Neuron (in vitro differentiated cells): ENCODE data around the gene ZNF385A.
"Not testable (repeated sequence)": the region's sequence is repeated elsewhere in the genome, so short reads cannot be mapped to it uniquely, and the experiment has no call there.

Experiments
- H2AFZ ChIP-seq: one replicate; pipeline ENCODE4 v1.6.1; 2013; ENCODE audit warnings: low read depth, mild to moderate bottlenecking, inconsistent platforms, low read length, moderate library complexity
- H3K27me3 ChIP-seq: one replicate; pipeline ENCODE4 v1.6.1; 2013; ENCODE audit warnings: low read length; ENCODE audit not compliant: insufficient read depth
- H3K36me3 ChIP-seq: one replicate; pipeline ENCODE4 v1.6.1; 2013; ENCODE audit warnings: low read length; ENCODE audit not compliant: insufficient read depth
- H3K4me1 ChIP-seq: one replicate; pipeline ENCODE4 v1.6.1; 2013; ENCODE audit warnings: low read length; ENCODE audit not compliant: insufficient read depth
- H3K4me3 ChIP-seq: 2 replicates; pipeline ENCODE4 v1.5.1; 2013; ENCODE audit warnings: mild to moderate bottlenecking, low read length, moderate library complexity
- H3K9me3 ChIP-seq: one replicate; pipeline ENCODE4 v1.6.1; 2013; ENCODE audit warnings: low read length

ZNF385A gene

GRCh38 chr12:54358191-54358944, 26.2 kb downstream of the ZNF385A start:
- no peaks in the 10 kb centered on the region for H3K36me3 ChIP-seq
- peak overlapping the region; percentile 11 for H2AFZ ChIP-seq
- peaks cover 66% of the 10 kb centered on the region for H3K4me1 ChIP-seq
- H3K4me3 ChIP-seq: peak overlapping the region; percentile 64
- no peaks in the 10 kb centered on the region for H3K27me3 ChIP-seq
- H3K9me3 ChIP-seq: no peaks in the 10 kb centered on the region

DNA sequence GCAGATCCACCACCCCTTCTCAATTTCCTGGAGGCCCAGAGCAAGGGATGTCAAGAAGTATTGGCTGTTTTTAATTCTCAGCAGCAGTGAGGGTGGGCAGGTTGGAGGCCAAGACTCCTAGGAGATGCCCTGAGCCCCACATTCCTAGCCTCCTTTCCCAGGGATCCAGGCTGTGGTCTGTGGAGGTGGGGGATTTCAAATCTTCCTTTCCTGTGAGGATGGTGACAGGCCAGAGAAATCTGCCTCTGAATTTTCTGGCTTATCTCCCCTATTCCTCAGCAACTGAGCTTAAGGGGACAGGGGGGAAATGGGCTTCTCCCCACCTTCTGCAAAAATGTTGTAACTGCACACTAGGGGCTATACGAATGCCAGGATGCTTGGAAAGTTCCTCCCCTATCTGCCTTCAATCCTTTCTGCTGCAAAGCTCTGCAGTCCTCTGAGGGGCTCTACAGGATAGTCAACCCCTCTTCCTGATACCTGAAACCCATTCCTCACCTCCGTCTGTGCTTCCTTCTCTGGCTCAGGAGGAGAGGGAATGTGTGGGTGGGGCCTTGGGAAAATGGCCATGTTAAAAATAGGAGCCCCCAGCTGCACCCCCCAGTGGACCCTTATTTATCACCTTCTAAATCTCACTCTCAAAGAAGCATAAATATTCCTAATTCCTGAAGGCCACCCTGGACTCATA, 26.9 kb downstream of the ZNF385A start:
- Histone ChIP-seq H3K36me3 (no peaks in the 10 kb centered on the region), H3K27me3 (no peaks in the 10 kb centered on the region), H3K4me3 (peak overlapping the region; percentile 64), H2AFZ (no peak overlapping the region), H3K4me1 (peaks cover 73% of the 10 kb centered on the region), H3K9me3 (no peaks in the 10 kb centered on the region)

GRCh38 chr12:54356951-54357356, 27.6 kb downstream of the ZNF385A start:
- Histone ChIP-seq H2AFZ (no peak overlapping the region), H3K4me3 (peak overlapping the region; percentile 2), H3K27me3 (no peaks in the 10 kb centered on the region), H3K9me3 (no peaks in the 10 kb centered on the region), H3K4me1 (peaks cover 78% of the 10 kb centered on the region), H3K36me3 (no peaks in the 10 kb centered on the region)

DNA sequence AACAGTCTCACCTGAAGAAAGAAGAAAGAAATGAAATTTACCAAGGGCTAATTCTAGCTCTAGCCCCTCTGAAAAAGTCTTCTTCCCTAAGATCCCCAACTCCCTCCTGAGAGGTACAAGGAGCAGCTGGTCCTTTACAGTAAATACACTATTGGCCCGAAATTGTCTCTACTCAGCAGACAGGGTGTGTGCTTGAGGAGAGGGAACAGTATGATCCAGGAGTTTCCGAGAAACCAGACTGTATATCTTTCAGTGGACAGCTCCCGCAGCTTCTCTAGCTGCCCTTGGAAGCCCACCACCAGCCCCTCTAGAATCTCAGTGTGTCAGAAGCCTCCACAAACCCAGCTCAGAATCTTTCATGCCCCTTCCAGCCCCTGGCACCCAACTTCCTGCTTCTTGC, 28.3 kb downstream of the ZNF385A start:
- no peaks in the 10 kb centered on the region for H3K27me3 ChIP-seq
- H3K36me3 ChIP-seq: no peaks in the 10 kb centered on the region
- H3K4me3 ChIP-seq: no peak overlapping the region
- H3K9me3 ChIP-seq: no peaks in the 10 kb centered on the region
- H3K4me1 ChIP-seq: peaks cover 85% of the 10 kb centered on the region
- H2AFZ ChIP-seq: no peak overlapping the region

GRCh38 chr12:54355104-54355815, 29.3 kb downstream of the ZNF385A start:
- H3K4me1 ChIP-seq: peaks cover 88% of the 10 kb centered on the region
- H3K27me3 ChIP-seq: no peaks in the 10 kb centered on the region
- no peaks in the 10 kb centered on the region for H3K9me3 ChIP-seq
- H3K4me3 ChIP-seq: no peak overlapping the region
- H2AFZ ChIP-seq: no peak overlapping the region
- H3K36me3 ChIP-seq: peaks cover 5% of the 10 kb centered on the region

DNA sequence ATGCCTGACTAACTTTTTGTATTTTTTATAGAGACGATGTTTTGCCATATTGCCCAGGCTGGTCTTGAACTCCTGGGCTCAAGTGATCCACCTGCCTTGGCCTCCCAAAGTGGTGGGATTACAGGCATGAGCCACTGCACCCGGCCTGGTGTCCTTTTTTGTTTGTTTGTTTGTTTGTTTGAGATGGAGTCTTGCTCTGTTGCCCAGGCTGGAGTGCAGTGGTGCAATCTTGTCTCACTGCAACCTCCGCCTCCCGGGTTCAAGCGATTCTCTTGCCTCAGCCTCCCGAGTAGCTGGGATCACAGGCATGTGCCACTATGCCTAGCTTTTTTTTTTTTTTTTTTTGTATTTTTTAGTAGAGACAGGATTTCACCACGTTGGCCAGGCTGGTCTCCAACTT, 30.3 kb downstream of the ZNF385A start:
- H3K4me3 ChIP-seq, H3K9me3 ChIP-seq, H3K27me3 ChIP-seq, H2AFZ ChIP-seq: not testable (repeated sequence)
- H3K4me1 ChIP-seq: peaks cover 87% of the 10 kb centered on the region
- H3K36me3 ChIP-seq: peaks cover 15% of the 10 kb centered on the region

- H3K36me3 ChIP-seq: peaks cover 21% of the 10 kb centered on the region
- no peak overlapping the region for H2AFZ ChIP-seq
- H3K9me3 ChIP-seq: no peaks in the 10 kb centered on the region
- peaks cover 81% of the 10 kb centered on the region for H3K4me1 ChIP-seq
- peak overlapping the region; percentile 49 for H3K4me3 ChIP-seq
- no peaks in the 10 kb centered on the region for H3K27me3 ChIP-seq
These were observed 31.4 kb downstream of the ZNF385A start for GRCh38 chr12:54352891-54353874.

DNA sequence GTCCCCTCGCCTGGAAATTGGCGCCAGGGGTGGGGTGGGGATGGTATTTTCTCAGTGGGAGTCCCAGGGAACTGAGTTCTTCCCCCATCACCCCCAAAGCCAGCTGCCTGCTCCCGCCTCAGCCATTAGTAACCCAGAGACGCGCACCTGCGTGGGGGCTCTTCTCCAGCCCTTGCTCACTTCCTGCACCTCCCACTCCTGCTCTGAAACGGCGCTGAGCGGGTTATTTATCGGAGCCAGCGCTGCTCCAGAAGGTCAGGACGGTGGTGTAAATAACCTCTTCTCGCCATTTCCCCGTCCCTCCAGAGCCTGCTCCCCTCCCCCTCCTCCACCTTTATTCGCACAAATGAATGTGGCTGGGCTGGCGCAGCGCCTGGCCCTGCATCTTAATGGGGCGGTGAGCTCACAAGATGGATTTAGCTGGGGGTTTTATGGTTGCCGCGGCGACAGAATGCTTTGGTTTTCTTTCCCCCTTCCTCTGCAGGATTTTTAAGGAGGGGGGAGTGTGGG, 32.5 kb downstream of the ZNF385A start:
- Histone ChIP-seq H3K4me1 (peaks cover 70% of the 10 kb centered on the region), H3K27me3 (no peaks in the 10 kb centered on the region), H3K9me3 (no peaks in the 10 kb centered on the region), H3K36me3 (peaks cover 32% of the 10 kb centered on the region), H3K4me3 (peak overlapping the region; percentile 49), H2AFZ (no peak overlapping the region)

GRCh38 chr12:54351341-54351740, 33.2 kb downstream of the ZNF385A start:
- no peak overlapping the region for H2AFZ ChIP-seq
- H3K36me3 ChIP-seq: peaks cover 39% of the 10 kb centered on the region
- no peaks in the 10 kb centered on the region for H3K27me3 ChIP-seq
- no peaks in the 10 kb centered on the region for H3K9me3 ChIP-seq
- peaks cover 62% of the 10 kb centered on the region for H3K4me1 ChIP-seq
- peak overlapping the region; percentile 49 for H3K4me3 ChIP-seq

DNA sequence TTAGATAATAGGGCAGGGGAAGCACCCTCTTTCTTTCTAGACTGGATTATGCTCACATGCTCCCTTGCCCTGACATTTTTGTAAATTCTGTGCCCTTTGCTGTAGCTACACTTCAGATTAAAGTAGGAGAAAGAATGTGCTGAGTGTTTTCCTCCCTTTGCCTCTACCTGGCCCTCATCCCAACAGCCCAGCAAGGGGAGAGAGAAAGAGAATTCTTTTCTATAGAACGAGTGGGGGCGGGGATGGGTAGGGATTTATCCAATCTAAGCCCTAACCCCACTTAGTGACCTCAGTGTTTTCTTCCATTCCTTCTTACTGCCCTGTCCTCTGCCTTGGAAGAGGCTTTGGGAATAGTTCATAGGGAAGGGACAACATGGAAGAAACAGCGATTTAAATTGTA, 33.8 kb downstream of the ZNF385A start:
- Histone ChIP-seq H3K9me3 (no peaks in the 10 kb centered on the region), H3K27me3 (no peaks in the 10 kb centered on the region), H3K4me1 (peaks cover 56% of the 10 kb centered on the region), H3K36me3 (peaks cover 43% of the 10 kb centered on the region), H2AFZ (no peak overlapping the region), H3K4me3 (no peak overlapping the region)

DNA sequence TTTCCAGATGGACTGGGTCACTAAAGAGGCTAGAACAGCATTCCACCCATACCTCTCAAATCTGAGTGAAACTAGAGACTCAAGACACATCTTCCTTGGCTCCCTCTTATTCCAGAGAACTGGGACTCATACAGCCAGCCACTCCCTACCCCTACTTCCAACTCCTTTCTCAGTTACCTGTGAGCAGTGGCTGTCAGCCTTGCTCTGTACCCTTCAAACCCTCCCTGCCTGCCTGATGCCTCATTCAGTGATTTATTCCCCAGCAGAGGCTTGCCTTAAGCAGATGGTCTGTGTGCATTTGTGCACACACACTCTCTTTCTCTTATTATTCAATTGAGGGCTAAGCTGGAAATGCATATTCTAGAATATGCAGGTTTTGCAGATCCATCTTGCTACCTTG, 34.9 kb downstream of the ZNF385A start:
- no peaks in the 10 kb centered on the region for H3K9me3 ChIP-seq
- H3K27me3 ChIP-seq: no peaks in the 10 kb centered on the region
- H3K4me3 ChIP-seq: no peak overlapping the region
- H3K36me3 ChIP-seq: peaks cover 53% of the 10 kb centered on the region
- H2AFZ ChIP-seq: no peak overlapping the region
- peaks cover 46% of the 10 kb centered on the region for H3K4me1 ChIP-seq

- Histone ChIP-seq H3K4me1 (peaks cover 43% of the 10 kb centered on the region), H3K4me3 (no peak overlapping the region), H3K9me3 (no peaks in the 10 kb centered on the region), H3K27me3 (no peaks in the 10 kb centered on the region), H3K36me3 (peaks cover 54% of the 10 kb centered on the region), H2AFZ (no peak overlapping the region)
These were observed 35.5 kb downstream of the ZNF385A start for GRCh38 chr12:54349036-54349435.
